ENCODE results near the gene MRPL38. TPM values are rescaled to one million over a fixed set of nuclear protein-coding genes. Genes with fewer than 3 reads are reported as not detected.

The MRPL38 gene
- total RNA-seq, 1 experiment from 2014 or later = 146 TPM

DNA sequence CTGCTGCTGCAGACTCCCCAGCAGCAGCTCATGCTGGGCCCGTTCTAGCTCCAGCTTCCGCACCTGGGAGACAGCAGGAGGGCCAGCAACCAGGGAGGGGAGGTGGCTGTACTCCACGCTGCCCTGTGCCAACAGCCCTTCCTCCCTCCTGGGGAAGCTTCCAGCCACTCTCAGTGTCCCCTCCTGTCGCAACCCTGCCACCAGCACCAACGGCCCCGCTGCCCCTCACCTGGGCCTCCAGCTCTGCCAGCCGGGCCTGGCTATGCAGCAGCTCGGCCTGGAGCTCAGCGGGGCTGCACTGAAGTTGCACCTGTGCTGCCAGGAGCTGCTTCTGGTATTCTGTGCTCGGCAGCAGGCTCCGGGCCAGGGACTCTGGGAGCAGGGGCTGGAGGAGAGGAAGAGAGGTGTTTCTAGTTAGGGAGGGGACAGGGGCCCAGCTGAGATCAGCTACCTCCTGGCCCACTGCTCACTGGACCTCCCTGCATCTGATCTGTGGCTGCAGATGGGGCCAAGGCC lies 15.4 kb upstream of the MRPL38 start:
- Mint-ChIP-seq H3K4me1 (no peaks in the 10 kb centered on the region), H3K36me3 (peaks cover 5% of the 10 kb centered on the region), H3K27ac (no peak overlapping the region; the same call in 1 of the 2 replicates), H3K27me3 (ENCODE audit: low read depth) (no peaks in the 10 kb centered on the region), H3K4me3 (no peak overlapping the region), H3K9me3 (no peaks in the 10 kb centered on the region)
- ATAC-seq (no peak), DNase-seq (ENCODE audit: low spot score) (no peak)
- CTCF ChIA-PET = interaction anchor here (0.6 to 7.4 kb wide), 11 partner anchors 10 to 189 kb away, joined by 3 to 53 read pairs (median 4); partner anchors contain the start of gene MRPL38
- no peak for TF ChIP-seq MYBL2 (CRISPR knock-in tag; IDR thresholded peaks at IDR 0.05)
- no peak for TF ChIP-seq ZBTB21 (CRISPR knock-in tag; IDR thresholded peaks at IDR 0.05; ENCODE audit: borderline replicate concordance)
- no peak for TF ChIP-seq PRRX2 (CRISPR knock-in tag; IDR thresholded peaks at IDR 0.05)
- no peak for TF ChIP-seq SP1 (CRISPR knock-in tag; conservative IDR thresholded peaks at IDR 0.05)
- TF ChIP-seq ZNF121 (CRISPR knock-in tag; IDR thresholded peaks at IDR 0.05) = no peak
- TF ChIP-seq, protein P1, sequence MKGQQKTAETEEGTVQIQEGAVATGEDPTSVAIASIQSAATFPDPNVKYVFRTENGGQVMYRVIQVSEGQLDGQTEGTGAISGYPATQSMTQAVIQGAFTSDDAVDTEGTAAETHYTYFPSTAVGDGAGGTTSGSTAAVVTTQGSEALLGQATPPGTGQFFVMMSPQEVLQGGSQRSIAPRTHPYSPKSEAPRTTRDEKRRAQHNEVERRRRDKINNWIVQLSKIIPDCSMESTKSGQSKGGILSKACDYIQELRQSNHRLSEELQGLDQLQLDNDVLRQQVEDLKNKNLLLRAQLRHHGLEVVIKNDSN (CRISPR knock-in tag; IDR thresholded peaks at IDR 0.05) = no peak
- TF ChIP-seq ZSCAN18 (CRISPR knock-in tag; IDR thresholded peaks at IDR 0.05) = no peak
- no peak for TF ChIP-seq FOXP4 (CRISPR knock-in tag; IDR thresholded peaks at IDR 0.05)
- no peak for TF ChIP-seq CDX4 (CRISPR knock-in tag; IDR thresholded peaks at IDR 0.05; ENCODE audit: borderline replicate concordance)
- TF ChIP-seq GTF2I (CRISPR knock-in tag; conservative IDR thresholded peaks at IDR 0.05) = no peak
- no peak for TF ChIP-seq ATF1 (CRISPR knock-in tag; IDR thresholded peaks at IDR 0.05)
- TF ChIP-seq, protein P2, sequence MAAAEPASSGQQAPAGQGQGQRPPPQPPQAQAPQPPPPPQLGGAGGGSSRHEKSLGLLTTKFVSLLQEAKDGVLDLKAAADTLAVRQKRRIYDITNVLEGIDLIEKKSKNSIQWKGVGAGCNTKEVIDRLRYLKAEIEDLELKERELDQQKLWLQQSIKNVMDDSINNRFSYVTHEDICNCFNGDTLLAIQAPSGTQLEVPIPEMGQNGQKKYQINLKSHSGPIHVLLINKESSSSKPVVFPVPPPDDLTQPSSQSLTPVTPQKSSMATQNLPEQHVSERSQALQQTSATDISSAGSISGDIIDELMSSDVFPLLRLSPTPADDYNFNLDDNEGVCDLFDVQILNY (CRISPR knock-in tag; IDR thresholded peaks at IDR 0.05) = no peak
- no peak for TF ChIP-seq ZNF263 (CRISPR knock-in tag; IDR thresholded peaks at IDR 0.05; ENCODE audit: low read depth)
- no peak for TF ChIP-seq RELA (CRISPR knock-in tag; IDR thresholded peaks at IDR 0.05; ENCODE audit: borderline replicate concordance)
- TF ChIP-seq, protein P3, sequence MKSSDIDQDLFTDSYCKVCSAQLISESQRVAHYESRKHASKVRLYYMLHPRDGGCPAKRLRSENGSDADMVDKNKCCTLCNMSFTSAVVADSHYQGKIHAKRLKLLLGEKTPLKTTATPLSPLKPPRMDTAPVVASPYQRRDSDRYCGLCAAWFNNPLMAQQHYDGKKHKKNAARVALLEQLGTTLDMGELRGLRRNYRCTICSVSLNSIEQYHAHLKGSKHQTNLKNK (CRISPR knock-in tag; IDR thresholded peaks at IDR 0.05) = no peak
- TF ChIP-seq AFF4 (CRISPR knock-in tag; IDR thresholded peaks at IDR 0.05; ENCODE audit: borderline replicate concordance) = no peak
- no peak for TF ChIP-seq TP53 (CRISPR knock-in tag; IDR thresholded peaks at IDR 0.05)
- POLR2A ChIA-PET = no interaction called here
